IMR-90 (cell line): ENCODE results near the gene TDRD7. TPM values are rescaled to one million over a fixed set of nuclear protein-coding genes. Genes with fewer than 3 reads are reported as not detected.

ENCODE experiments used
- ATAC-seq: fragments of 200-7000 bp; cut with Tn5 transposase; 2 replicates; pipeline ENCODE4 v1.9.1; 2020; ENCODE audit warnings: low read depth, mild to moderate bottlenecking, moderate library complexity
- BruUV-seq: library from RNA; stranded (reverse); fragments of 400-500 nt; replicated peaks from 2 replicates; lab custom pipeline; 2021; lab: Mats Ljungman, UMichigan
- CTCF ChIA-PET: fragments of 300-600 bp; formaldehyde crosslinking; extraction: SDS; loops from one replicate; lab custom pipeline; 2021; ENCODE audit warnings: antibody characterized with exemption; lab: Yijun Ruan, JAX
- POLR2A ChIA-PET: fragments of 300-600 bp; sonication (Branson Sonifier 250); formaldehyde crosslinking; loops from one replicate; lab custom pipeline; 2022; ENCODE audit warnings: antibody characterized with exemption; ENCODE audit not compliant: unreplicated experiment; lab: Charles Lee
- DNase-seq: peaks from one replicate; pipeline ENCODE4 v3.0.0; 2013
- H2AFZ ChIP-seq: replicated peaks from 2 replicates; pipeline ENCODE3; 2013; ENCODE audit warnings: low read length, mild to moderate bottlenecking; ENCODE audit not compliant: poor library complexity
- H2AK5ac ChIP-seq: 2 replicates; pipeline ENCODE4 v1.6.1; 2013; ENCODE audit warnings: low read depth, low read length, inconsistent platforms
- H2AK9ac ChIP-seq: replicated peaks from 2 replicates; pipeline ENCODE3; 2013; ENCODE audit warnings: mild to moderate bottlenecking, low read depth, low read length, moderate library complexity; ENCODE audit not compliant: poor library complexity
- H2BK120ac ChIP-seq: 2 replicates; pipeline ENCODE4 v1.6.1; 2013; ENCODE audit warnings: low read depth, low read length, inconsistent platforms
- H2BK15ac ChIP-seq: 3 replicates; pipeline ENCODE4 v1.6.1; 2013; ENCODE audit warnings: low read depth, low read length, inconsistent platforms
- H2BK20ac ChIP-seq: 2 replicates; pipeline ENCODE4 v1.6.1; 2013; ENCODE audit warnings: low read depth, mild to moderate bottlenecking, inconsistent platforms, low read length, moderate library complexity
- H2BK5ac ChIP-seq: 2 replicates; pipeline ENCODE4 v1.6.1; 2013; ENCODE audit warnings: mild to moderate bottlenecking, low read depth, low read length, inconsistent platforms; ENCODE audit not compliant: poor library complexity, severe bottlenecking
- H3K14ac ChIP-seq: replicated peaks from 2 replicates; pipeline ENCODE4 v1.6.1; 2013; ENCODE audit warnings: low read depth, low read length, inconsistent platforms
- H3K18ac ChIP-seq: 2 replicates; pipeline ENCODE4 v1.6.1; 2013; ENCODE audit warnings: low read depth, low read length, control low read depth
- H3K23ac ChIP-seq: 2 replicates; pipeline ENCODE4 v1.6.1; 2013; ENCODE audit warnings: low read depth, low read length, inconsistent platforms
- H3K27ac ChIP-seq: 2 replicates; pipeline ENCODE4 v1.5.1; 2013; ENCODE audit warnings: mild to moderate bottlenecking, control low read depth, low read length; ENCODE audit not compliant: insufficient read depth
- H3K27me3 ChIP-seq: 2 replicates; pipeline ENCODE4 v1.6.1; 2013; ENCODE audit warnings: low read length; ENCODE audit not compliant: control insufficient read depth, insufficient read depth
- H3K36me3 ChIP-seq: 2 replicates; pipeline ENCODE4 v1.6.1; 2013; ENCODE audit warnings: low read length, mixed read lengths; ENCODE audit not compliant: control insufficient read depth, insufficient read depth
- H3K4ac ChIP-seq: 2 replicates; pipeline ENCODE4 v1.6.1; 2013; ENCODE audit warnings: low read depth, low read length, inconsistent platforms
- H3K4me1 ChIP-seq: 2 replicates; pipeline ENCODE4 v1.6.1; 2013; ENCODE audit warnings: low read length, mixed read lengths; ENCODE audit not compliant: control insufficient read depth, insufficient read depth
- H3K4me2 ChIP-seq: 2 replicates; pipeline ENCODE4 v1.6.1; 2013; ENCODE audit warnings: low read depth, mild to moderate bottlenecking, control low read depth, low read length, moderate library complexity
- H3K4me3 ChIP-seq: 2 replicates; pipeline ENCODE4 v1.5.1; 2013; ENCODE audit warnings: low read depth, mild to moderate bottlenecking, control low read depth, low read length, moderate library complexity; ENCODE audit not compliant: insufficient read depth
- H3K56ac ChIP-seq: 2 replicates; pipeline ENCODE4 v1.6.1; 2013; ENCODE audit warnings: low read length, inconsistent platforms; ENCODE audit not compliant: insufficient read depth; ENCODE audit errors: extremely low read depth
- H3K79me1 ChIP-seq, 2 experiments: 2 replicates each; pipeline ENCODE4 v1.6.1; 2013; ENCODE audit warnings: low read length in 2 of 2, inconsistent platforms in 1 of 2, low read depth in 1 of 2
- H3K9ac ChIP-seq: 2 replicates; pipeline ENCODE4 v1.6.1; 2013; ENCODE audit warnings: low read depth, low read length, control low read depth
- H3K9me1 ChIP-seq: 2 replicates; pipeline ENCODE4 v1.6.1; 2013; ENCODE audit warnings: low read length, inconsistent platforms; ENCODE audit not compliant: insufficient read depth
- H3K9me3 ChIP-seq: 2 replicates; pipeline ENCODE4 v1.6.1; 2013; ENCODE audit warnings: low read length; ENCODE audit not compliant: control insufficient read depth, insufficient read depth
- H4K20me1 ChIP-seq: 2 replicates; pipeline ENCODE4 v1.6.1; 2013; ENCODE audit warnings: low read length, inconsistent platforms; ENCODE audit not compliant: insufficient read depth
- H4K5ac ChIP-seq: 2 replicates; pipeline ENCODE4 v1.6.1; 2013; ENCODE audit warnings: mild to moderate bottlenecking, low read depth, low read length, control low read depth
- H4K8ac ChIP-seq, 2 experiments: 2 replicates each; pipeline ENCODE4 v1.6.1; 2013; ENCODE audit warnings: low read depth in 2 of 2, low read length in 2 of 2, control low read depth in 1 of 2, inconsistent platforms in 1 of 2
- H4K91ac ChIP-seq: 2 replicates; pipeline ENCODE4 v1.6.1; 2013; ENCODE audit warnings: low read depth, low read length, inconsistent platforms; ENCODE audit not compliant: insufficient read depth
- BHLHE40 ChIP-seq: fragments of 150-350 bp; IDR thresholded peaks from 2 replicates; pipeline ENCODE4 v1.6.1; 2016; ENCODE audit warnings: mild to moderate bottlenecking, low read depth, low read length
- CEBPB ChIP-seq: IDR thresholded peaks from 2 replicates; pipeline ENCODE4 v1.6.1; 2012; ENCODE audit warnings: low read depth, low read length, improper control_type of control experiment
- CHD1 ChIP-seq: IDR thresholded peaks from 2 replicates; pipeline ENCODE4 v1.6.1; 2012; ENCODE audit warnings: low read depth, low read length, improper control_type of control experiment
- FOS ChIP-seq: fragments of 150-350 bp; IDR thresholded peaks from 2 replicates; pipeline ENCODE4 v1.6.1; 2016; ENCODE audit warnings: low read depth, low read length
- MAFK ChIP-seq: IDR thresholded peaks from 2 replicates; pipeline ENCODE4 v1.6.1; 2012; ENCODE audit warnings: low read depth, low read length, improper control_type of control experiment
- MAZ ChIP-seq: IDR thresholded peaks from 2 replicates; pipeline ENCODE4 v1.6.1; 2012; ENCODE audit warnings: low read depth, mild to moderate bottlenecking, low read length, improper control_type of control experiment, moderate library complexity, borderline replicate concordance
- MXI1 ChIP-seq: IDR thresholded peaks from 2 replicates; pipeline ENCODE4 v1.6.1; 2012; ENCODE audit warnings: low read depth, mild to moderate bottlenecking, low read length, moderate library complexity, borderline replicate concordance
- NFE2L2 ChIP-seq: fragments of 150-350 bp; IDR thresholded peaks from 2 replicates; pipeline ENCODE4 v1.6.1; 2016; ENCODE audit warnings: low read depth, mild to moderate bottlenecking, low read length
- POLR2A ChIP-seq: IDR thresholded peaks from 2 replicates; pipeline ENCODE4 v1.6.1; 2012; ENCODE audit warnings: mild to moderate bottlenecking, low read depth, low read length
- RAD21 ChIP-seq: IDR thresholded peaks from 2 replicates; pipeline ENCODE4 v1.6.1; 2012; ENCODE audit warnings: low read length, improper control_type of control experiment
- RCOR1 ChIP-seq: IDR thresholded peaks from 2 replicates; pipeline ENCODE4 v1.6.1; 2012; ENCODE audit warnings: mild to moderate bottlenecking, low read length, improper control_type of control experiment; ENCODE audit not compliant: insufficient replicate concordance
- RFX5 ChIP-seq: IDR thresholded peaks from 2 replicates; pipeline ENCODE4 v1.8.0; 2012; ENCODE audit warnings: low read depth, mild to moderate bottlenecking, low read length, moderate library complexity
- SMC3 ChIP-seq: fragments of 150-350 bp; IDR thresholded peaks from 2 replicates; pipeline ENCODE4 v1.6.1; 2016; ENCODE audit warnings: low read depth, mild to moderate bottlenecking, antibody characterized with exemption, low read length, moderate library complexity
- WGBS, 2 experiments: methylation state at CpG; one replicate each; pipeline versions ENCODE4 v1.1.5 to v1.1.7; 2013; ENCODE audit warnings: missing lambda C conversion rate in 2 of 2; ENCODE audit not compliant: insufficient read length in 1 of 2; ENCODE audit errors: extremely low coverage in 2 of 2; 5-methylcytosine and 5-hydroxymethylcytosine counted together
- dilution Hi-C: fragments of 300-500 bp; cut with HindIII; formaldehyde crosslinking; loops from one replicate; pipeline ENCODE4 v1.14.3; 2018; ENCODE audit warnings: low sequenced_read_pairs; ENCODE audit not compliant: unreplicated experiment
- in situ Hi-C: fragments of 300-500 bp; cut with MboI; formaldehyde crosslinking; loops from 3 replicates; pipeline ENCODE4 v1.14.3; 2019; ENCODE audit warnings: low sequenced_read_pairs, inconsistent platforms, mixed read lengths
- intact Hi-C: fragments of 100-400 bp; cut with micrococcal nuclease; formaldehyde crosslinking; loops from 2 replicates; pipeline ENCODE4 v1.10.0; 2022
- polyA plus RNA-seq, 3 experiments: library from polyadenylated mRNA; depleted of rRNA; stranded (reverse); fragments of >200 nt; gene quantifications; 2 replicates each; pipeline ENCODE4 v1.2.3, GENCODE V29; 2012; ENCODE audit warnings: low replicate concordance in 1 of 3
- total RNA-seq: library from RNA; depleted of rRNA; stranded (reverse); fragments of >200 nt; gene quantifications from 2 replicates; pipeline ENCODE4 v1.2.3, GENCODE V29; 2012
- TF ChIP-seq, protein P1 (sequence below): fragments of 150-350 bp; IDR thresholded peaks from 2 replicates; pipeline ENCODE4 v1.6.1; 2017; ENCODE audit warnings: mild to moderate bottlenecking, antibody characterized with exemption, low read length, low read depth
- TF ChIP-seq, protein P2 (sequence below): fragments of 150-350 bp; IDR thresholded peaks from 2 replicates; pipeline ENCODE4 v1.6.1; 2016; ENCODE audit warnings: low read depth, mild to moderate bottlenecking, low read length, moderate library complexity, borderline replicate concordance
- TF ChIP-seq, protein P3 (sequence below): conservative IDR thresholded peaks from 2 replicates; pipeline ENCODE4 v1.5.1; 2012; ENCODE audit warnings: mild to moderate bottlenecking, low read depth, low read length, improper control_type of control experiment

The TDRD7 gene
- total and polyA plus RNA-seq, 2 of the 4 experiments (the other 2 are of a cell fraction): 4.4 to 9.7 TPM

DNA sequence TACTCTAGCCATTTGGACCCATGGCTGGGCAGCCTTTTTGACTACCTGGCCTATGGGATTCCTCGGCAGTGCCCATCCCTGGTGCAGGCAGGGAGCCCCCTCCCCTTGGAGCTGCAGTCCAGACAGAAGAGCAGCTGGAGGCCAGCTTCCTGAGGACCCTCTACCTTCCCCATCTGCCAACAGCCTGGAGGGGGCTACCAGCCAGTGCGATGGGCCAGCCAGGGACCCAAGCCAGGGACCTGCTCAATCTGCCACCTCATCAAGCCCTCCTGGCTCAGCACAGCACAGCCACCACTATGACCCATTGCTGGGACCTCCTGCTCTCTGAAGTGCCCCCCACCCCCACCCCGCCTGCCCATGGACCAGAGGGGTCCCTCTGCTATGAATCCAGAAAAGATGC, 22.6 kb upstream of the TDRD7 start:
- CTCF ChIA-PET: no interaction called here
- dilution Hi-C loops: no loop called here
- TF ChIP-seq MAFK: no peak
- no peak for TF ChIP-seq RCOR1
- no peak for TF ChIP-seq FOS
- no peak for TF ChIP-seq MAZ
- TF ChIP-seq SMC3: no peak
- no peak for TF ChIP-seq NFE2L2
- TF ChIP-seq, protein P1, sequence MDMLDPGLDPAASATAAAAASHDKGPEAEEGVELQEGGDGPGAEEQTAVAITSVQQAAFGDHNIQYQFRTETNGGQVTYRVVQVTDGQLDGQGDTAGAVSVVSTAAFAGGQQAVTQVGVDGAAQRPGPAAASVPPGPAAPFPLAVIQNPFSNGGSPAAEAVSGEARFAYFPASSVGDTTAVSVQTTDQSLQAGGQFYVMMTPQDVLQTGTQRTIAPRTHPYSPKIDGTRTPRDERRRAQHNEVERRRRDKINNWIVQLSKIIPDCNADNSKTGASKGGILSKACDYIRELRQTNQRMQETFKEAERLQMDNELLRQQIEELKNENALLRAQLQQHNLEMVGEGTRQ: no peak
- TF ChIP-seq MXI1: no peak
- TF ChIP-seq CHD1: no peak
- no peak for TF ChIP-seq POLR2A
- no peak for TF ChIP-seq RAD21
- TF ChIP-seq, protein P2, sequence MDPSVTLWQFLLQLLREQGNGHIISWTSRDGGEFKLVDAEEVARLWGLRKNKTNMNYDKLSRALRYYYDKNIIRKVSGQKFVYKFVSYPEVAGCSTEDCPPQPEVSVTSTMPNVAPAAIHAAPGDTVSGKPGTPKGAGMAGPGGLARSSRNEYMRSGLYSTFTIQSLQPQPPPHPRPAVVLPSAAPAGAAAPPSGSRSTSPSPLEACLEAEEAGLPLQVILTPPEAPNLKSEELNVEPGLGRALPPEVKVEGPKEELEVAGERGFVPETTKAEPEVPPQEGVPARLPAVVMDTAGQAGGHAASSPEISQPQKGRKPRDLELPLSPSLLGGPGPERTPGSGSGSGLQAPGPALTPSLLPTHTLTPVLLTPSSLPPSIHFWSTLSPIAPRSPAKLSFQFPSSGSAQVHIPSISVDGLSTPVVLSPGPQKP: no peak
- TF ChIP-seq BHLHE40: no peak
- TF ChIP-seq RFX5: no peak
- TF ChIP-seq, protein P3, sequence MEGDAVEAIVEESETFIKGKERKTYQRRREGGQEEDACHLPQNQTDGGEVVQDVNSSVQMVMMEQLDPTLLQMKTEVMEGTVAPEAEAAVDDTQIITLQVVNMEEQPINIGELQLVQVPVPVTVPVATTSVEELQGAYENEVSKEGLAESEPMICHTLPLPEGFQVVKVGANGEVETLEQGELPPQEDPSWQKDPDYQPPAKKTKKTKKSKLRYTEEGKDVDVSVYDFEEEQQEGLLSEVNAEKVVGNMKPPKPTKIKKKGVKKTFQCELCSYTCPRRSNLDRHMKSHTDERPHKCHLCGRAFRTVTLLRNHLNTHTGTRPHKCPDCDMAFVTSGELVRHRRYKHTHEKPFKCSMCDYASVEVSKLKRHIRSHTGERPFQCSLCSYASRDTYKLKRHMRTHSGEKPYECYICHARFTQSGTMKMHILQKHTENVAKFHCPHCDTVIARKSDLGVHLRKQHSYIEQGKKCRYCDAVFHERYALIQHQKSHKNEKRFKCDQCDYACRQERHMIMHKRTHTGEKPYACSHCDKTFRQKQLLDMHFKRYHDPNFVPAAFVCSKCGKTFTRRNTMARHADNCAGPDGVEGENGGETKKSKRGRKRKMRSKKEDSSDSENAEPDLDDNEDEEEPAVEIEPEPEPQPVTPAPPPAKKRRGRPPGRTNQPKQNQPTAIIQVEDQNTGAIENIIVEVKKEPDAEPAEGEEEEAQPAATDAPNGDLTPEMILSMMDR: no peak
- TF ChIP-seq CEBPB: no peak

More for the DNA sequence above, 22.6 kb upstream of the TDRD7 start:
- H2AK5ac ChIP-seq: no peak overlapping the region
- H2BK15ac ChIP-seq: no peak overlapping the region
- no peak overlapping the region for H3K9ac ChIP-seq
- H3K4me1 ChIP-seq: no peaks in the 10 kb centered on the region
- no peak overlapping the region for H3K27ac ChIP-seq
- POLR2A ChIA-PET: no interaction called here
- no peaks in the 10 kb centered on the region for H4K20me1 ChIP-seq
- H4K91ac ChIP-seq: no peak overlapping the region
- no peaks in the 10 kb centered on the region for H3K9me3 ChIP-seq
- no peak overlapping the region for H3K4me3 ChIP-seq
- no peaks in the 10 kb centered on the region for H3K36me3 ChIP-seq
- H2BK5ac ChIP-seq: no peak overlapping the region
- in situ Hi-C loops (no loop called here), intact Hi-C loops (no loop called here)
- H3K79me1 ChIP-seq: no peaks in the 10 kb centered on the region
- no peak overlapping the region for H2BK20ac ChIP-seq
- 70% methylated on average over 2 of the region's 3 CpGs; no CpG with 5 or more reads in 1 of the 2 experiments for WGBS, 2 experiments
- no peak overlapping the region for H3K23ac ChIP-seq
- no peak overlapping the region for H2BK120ac ChIP-seq
- H4K8ac ChIP-seq: no peak overlapping the region
- no peak overlapping the region for H3K4ac ChIP-seq
- no peak overlapping the region for H3K18ac ChIP-seq
- H3K14ac ChIP-seq: no peak overlapping the region
- peaks cover 5% of the 10 kb centered on the region for H3K27me3 ChIP-seq
- no peak overlapping the region for H2AK9ac ChIP-seq
- H3K4me2 ChIP-seq: no peak overlapping the region
- no peaks in the 10 kb centered on the region for H3K9me1 ChIP-seq
- H4K5ac ChIP-seq: no peak overlapping the region
- no peak overlapping the region for H3K56ac ChIP-seq
- DNase-seq (no peak), ATAC-seq (no peak)
- BruUV-seq: no TSS peak
- no peak overlapping the region for H2AFZ ChIP-seq
